Measurements from ENCODE around the gene ADCY1. TPM values are rescaled to one million over a fixed set of nuclear protein-coding genes. Genes with fewer than 3 reads are reported as not detected.

ADCY1 gene
- polyA plus RNA-seq, 4 donors: under 0.01 to 1.0 (median 0.88) TPM; not detected in 1

- H3K4me3 ChIP-seq (ENCODE audit: low read depth in 1 of 3, low read length in 3 of 3): no peak overlapping the region
- no peaks in the 10 kb centered on the region for H3K36me3 ChIP-seq (ENCODE audit: control insufficient read depth in 3 of 3, insufficient read depth in 2 of 3, low read depth in 1 of 3, low read length in 3 of 3)
- WGBS, 3 donors: 63 to 73% (median 73%) methylated on average over 3 of the region's 3 CpGs
- H3K9me3 ChIP-seq (ENCODE audit: control insufficient read depth in 2 of 2, insufficient read depth in 1 of 2, low read depth in 1 of 2, low read length in 1 of 2): no peaks in the 10 kb centered on the region
- H3K4me1 ChIP-seq (ENCODE audit: control insufficient read depth in 3 of 3, insufficient read depth in 2 of 3, low read depth in 1 of 3, low read length in 2 of 3): no peaks in the 10 kb centered on the region
- FAIRE-seq: no peak
- H3K27me3 ChIP-seq (ENCODE audit: control insufficient read depth in 3 of 3, insufficient read depth in 3 of 3, low read length in 3 of 3): no peaks in the 10 kb centered on the region
- no peak for DNase-seq
- no peak overlapping the region for H3K27ac ChIP-seq (ENCODE audit: low read depth in 1 of 3, low read length in 2 of 3)
Observed at GRCh38 chr7:45704683-45705016, 130.5 kb downstream of the ADCY1 start.

- DNase-seq (no peak), FAIRE-seq (no peak)
- no peaks in the 10 kb centered on the region for H3K27me3 ChIP-seq (ENCODE audit: control insufficient read depth in 3 of 3, insufficient read depth in 3 of 3, low read length in 3 of 3)
- H3K27ac ChIP-seq (ENCODE audit: low read depth in 1 of 3, low read length in 2 of 3): no peak overlapping the region
- H3K36me3 ChIP-seq (ENCODE audit: control insufficient read depth in 3 of 3, insufficient read depth in 2 of 3, low read depth in 1 of 3, low read length in 3 of 3): no peaks in the 10 kb centered on the region
- 84 to 89% (median 87%) methylated on average over 14 of the region's 14 CpGs for WGBS, 3 donors
- no peaks in the 10 kb centered on the region for H3K4me1 ChIP-seq (ENCODE audit: control insufficient read depth in 3 of 3, insufficient read depth in 2 of 3, low read depth in 1 of 3, low read length in 2 of 3)
- no peak overlapping the region for H3K4me3 ChIP-seq (ENCODE audit: low read depth in 1 of 3, low read length in 3 of 3)
- H3K9me3 ChIP-seq (ENCODE audit: control insufficient read depth in 2 of 2, insufficient read depth in 1 of 2, low read depth in 1 of 2, low read length in 1 of 2): no peaks in the 10 kb centered on the region
Observed at GRCh38 chr7:45708046-45708950, 134.1 kb downstream of the ADCY1 start.

- DNase-seq: no peak
- H3K4me3 ChIP-seq (ENCODE audit: low read depth in 1 of 3, low read length in 3 of 3): no peak overlapping the region
- WGBS, 3 donors: 74 to 85% (median 82%) methylated on average over 14 of the region's 14 CpGs
- H3K36me3 ChIP-seq (ENCODE audit: control insufficient read depth in 3 of 3, insufficient read depth in 2 of 3, low read depth in 1 of 3, low read length in 3 of 3): peaks cover 0 to 2% (median 0%) of the 10 kb centered on the region in 3 donors
- no peak for FAIRE-seq
- H3K27me3 ChIP-seq (ENCODE audit: control insufficient read depth in 3 of 3, insufficient read depth in 3 of 3, low read length in 3 of 3): no peaks in the 10 kb centered on the region
- H3K27ac ChIP-seq (ENCODE audit: low read depth in 1 of 3, low read length in 2 of 3): peak overlapping the region in 1 of 3 donors; percentile 37
- H3K4me1 ChIP-seq (ENCODE audit: control insufficient read depth in 3 of 3, insufficient read depth in 2 of 3, low read depth in 1 of 3, low read length in 2 of 3): no peaks in the 10 kb centered on the region
- H3K9me3 ChIP-seq (ENCODE audit: control insufficient read depth in 2 of 2, insufficient read depth in 1 of 2, low read depth in 1 of 2, low read length in 1 of 2): no peaks in the 10 kb centered on the region
Observed at GRCh38 chr7:45709168-45710042, 135.2 kb downstream of the ADCY1 start.

GRCh38 chr7:45710271-45711160 lies 136.3 kb downstream of the ADCY1 start:
- FAIRE-seq (no peak), DNase-seq (no peak)
- peaks cover 0 to 2% (median 0%) of the 10 kb centered on the region in 3 donors for H3K36me3 ChIP-seq (ENCODE audit: control insufficient read depth in 3 of 3, insufficient read depth in 2 of 3, low read depth in 1 of 3, low read length in 3 of 3)

GRCh38 chr7:45711161-45711490 lies 137.0 kb downstream of the ADCY1 start:
- FAIRE-seq (no peak), DNase-seq (no peak)
- Histone ChIP-seq H3K27me3 (ENCODE audit: control insufficient read depth in 3 of 3, insufficient read depth in 3 of 3, low read length in 3 of 3) (no peaks in the 10 kb centered on the region), H3K36me3 (ENCODE audit: control insufficient read depth in 3 of 3, insufficient read depth in 2 of 3, low read depth in 1 of 3, low read length in 3 of 3) (peaks cover 0 to 2% (median 0%) of the 10 kb centered on the region in 3 donors), H3K9me3 (ENCODE audit: control insufficient read depth in 2 of 2, insufficient read depth in 1 of 2, low read depth in 1 of 2, low read length in 1 of 2) (no peaks in the 10 kb centered on the region), H3K27ac (ENCODE audit: low read depth in 1 of 3, low read length in 2 of 3) (no peak overlapping the region), H3K4me3 (ENCODE audit: low read depth in 1 of 3, low read length in 3 of 3) (no peak overlapping the region), H3K4me1 (ENCODE audit: control insufficient read depth in 3 of 3, insufficient read depth in 2 of 3, low read depth in 1 of 3, low read length in 2 of 3) (no peaks in the 10 kb centered on the region)
- 81 to 90% (median 86%) methylated on average over 5 of the region's 5 CpGs for WGBS, 3 donors

More at GRCh38 chr7:45710271-45711160, 136.3 kb downstream of the ADCY1 start:
- Histone ChIP-seq H3K4me3 (ENCODE audit: low read depth in 1 of 3, low read length in 3 of 3) (no peak overlapping the region), H3K27me3 (ENCODE audit: control insufficient read depth in 3 of 3, insufficient read depth in 3 of 3, low read length in 3 of 3) (no peaks in the 10 kb centered on the region), H3K27ac (ENCODE audit: low read depth in 1 of 3, low read length in 2 of 3) (no peak overlapping the region), H3K9me3 (ENCODE audit: control insufficient read depth in 2 of 2, insufficient read depth in 1 of 2, low read depth in 1 of 2, low read length in 1 of 2) (no peaks in the 10 kb centered on the region), H3K4me1 (ENCODE audit: control insufficient read depth in 3 of 3, insufficient read depth in 2 of 3, low read depth in 1 of 3, low read length in 2 of 3) (no peaks in the 10 kb centered on the region)
- 87 to 91% (median 87%) methylated on average over 13 of the region's 13 CpGs for WGBS, 3 donors

GRCh38 chr7:45712057-45712689 lies 138.0 kb downstream of the ADCY1 start:
- H3K27ac ChIP-seq (ENCODE audit: low read depth in 1 of 3, low read length in 2 of 3): no peak overlapping the region

GRCh38 chr7:45712872-45713668 lies 138.9 kb downstream of the ADCY1 start:
- FAIRE-seq (no peak), DNase-seq (no peak)
- Histone ChIP-seq H3K9me3 (ENCODE audit: control insufficient read depth in 2 of 2, insufficient read depth in 1 of 2, low read depth in 1 of 2, low read length in 1 of 2) (no peaks in the 10 kb centered on the region), H3K27me3 (ENCODE audit: control insufficient read depth in 3 of 3, insufficient read depth in 3 of 3, low read length in 3 of 3) (no peaks in the 10 kb centered on the region), H3K4me3 (ENCODE audit: low read depth in 1 of 3, low read length in 3 of 3) (no peak overlapping the region), H3K4me1 (ENCODE audit: control insufficient read depth in 3 of 3, insufficient read depth in 2 of 3, low read depth in 1 of 3, low read length in 2 of 3) (no peaks in the 10 kb centered on the region), H3K36me3 (ENCODE audit: control insufficient read depth in 3 of 3, insufficient read depth in 2 of 3, low read depth in 1 of 3, low read length in 3 of 3) (peaks cover 0 to 2% (median 0%) of the 10 kb centered on the region in 3 donors), H3K27ac (ENCODE audit: low read depth in 1 of 3, low read length in 2 of 3) (no peak overlapping the region)
- WGBS, 3 donors: 91 to 96% (median 93%) methylated on average over 6 of the region's 6 CpGs

More at GRCh38 chr7:45712057-45712689, 138.0 kb downstream of the ADCY1 start:
- Histone ChIP-seq H3K9me3 (ENCODE audit: control insufficient read depth in 2 of 2, insufficient read depth in 1 of 2, low read depth in 1 of 2, low read length in 1 of 2) (no peaks in the 10 kb centered on the region), H3K4me3 (ENCODE audit: low read depth in 1 of 3, low read length in 3 of 3) (no peak overlapping the region), H3K4me1 (ENCODE audit: control insufficient read depth in 3 of 3, insufficient read depth in 2 of 3, low read depth in 1 of 3, low read length in 2 of 3) (no peaks in the 10 kb centered on the region), H3K27me3 (ENCODE audit: control insufficient read depth in 3 of 3, insufficient read depth in 3 of 3, low read length in 3 of 3) (no peaks in the 10 kb centered on the region), H3K36me3 (ENCODE audit: control insufficient read depth in 3 of 3, insufficient read depth in 2 of 3, low read depth in 1 of 3, low read length in 3 of 3) (peaks cover 0 to 2% (median 0%) of the 10 kb centered on the region in 3 donors)
- 77 to 83% (median 80%) methylated on average over 2 of the region's 2 CpGs for whole genome bisulfite sequencing, 3 donors
- DNase-seq: no peak
- FAIRE-seq: peak; percentile 100
